Tibial nerve (tissue), 4 donors: ENCODE results near the gene TNK2. TPM values are rescaled to one million over a fixed set of nuclear protein-coding genes. Genes with fewer than 3 reads are reported as not detected.

Source experiments
- DNase-seq, 2 donors: peaks; one replicate each; pipeline ENCODE4 v3.0.0-alpha.2; 2019; ENCODE audit warnings: low spot score in 2 of 2
- H3K27ac ChIP-seq, 4 donors: fragments of 200-600 bp; sonication (generic) in 3 of 4; one replicate each; pipeline ENCODE4 v1.5.1; 2017 to 2019; ENCODE audit warnings: mild to moderate bottlenecking in 1 of 4
- H3K27me3 ChIP-seq, 2 donors: fragments of 200-600 bp; sonication (generic) in 1 of 2; one replicate each; pipeline versions ENCODE4 v1.5.1 to v1.6.0; 2017 to 2019
- H3K36me3 ChIP-seq, 3 donors: fragments of 200-600 bp; sonication (generic); one replicate each; pipeline ENCODE4 v1.5.1; 2018 to 2019
- H3K4me1 ChIP-seq, 4 donors: fragments of 200-600 bp; sonication (generic) in 3 of 4; one replicate each; pipeline ENCODE4 v1.5.1; 2017 to 2019
- H3K4me3 ChIP-seq, 4 donors: fragments of 200-600 bp; sonication (generic) in 3 of 4; one replicate each; pipeline ENCODE4 v1.5.1; 2017 to 2019; ENCODE audit warnings: mild to moderate bottlenecking in 1 of 4, moderate library complexity in 1 of 4
- H3K9me3 ChIP-seq, 4 donors: fragments of 200-600 bp; sonication (generic) in 3 of 4; one replicate each; pipeline ENCODE4 v1.5.1; 2017 to 2019
- CTCF ChIP-seq, 5 experiments: fragments of 200-600 bp in 3 of 5; fragments of 450-650 bp in 2 of 5; sonication (generic) in 3 of 5; IDR thresholded peaks; one replicate each; pipeline ENCODE4 v1.5.1; 2016 to 2019; ENCODE audit warnings: antibody characterized with exemption in 5 of 5, mild to moderate bottlenecking in 3 of 5, moderate library complexity in 2 of 5
- EP300 ChIP-seq, 2 donors: sonication (generic); formaldehyde crosslinking; IDR thresholded peaks; one replicate each; pipeline ENCODE4 v1.6.1; 2017; ENCODE audit warnings: antibody characterized with exemption in 2 of 2, mild to moderate bottlenecking in 1 of 2
- POLR2A ChIP-seq, 2 donors: fragments of 450-650 bp; IDR thresholded peaks; one replicate each; pipeline ENCODE4 v1.6.1; 2017; ENCODE audit warnings: antibody characterized with exemption in 2 of 2, mild to moderate bottlenecking in 2 of 2, moderate library complexity in 2 of 2
- WGBS, 2 donors: methylation state at CpG; one replicate each; pipeline ENCODE4 v1.1.5; 2018; 5-methylcytosine and 5-hydroxymethylcytosine counted together
- total RNA-seq, 4 donors: library from RNA; depleted of rRNA; stranded (reverse); fragments of >200 nt; gene quantifications; one replicate each; pipeline ENCODE4 v1.1.0, GENCODE V29; 2016

TNK2 gene
- total RNA-seq, 4 donors from 2014 or later, result 22.2 to 81.9 (median 34.0) TPM

- H3K36me3 ChIP-seq, result no peaks in the 10 kb centered on the region
Measured at GRCh38 chr3:195854628-195855294, 53.6 kb downstream of the TNK2 start.

GRCh38 chr3:195853996-195854395 lies 54.4 kb downstream of the TNK2 start:
- Histone ChIP-seq H3K36me3 (no peaks in the 10 kb centered on the region), H3K4me3 (no peak overlapping the region), H3K4me1 (peaks cover 0 to 6% (median 1%) of the 10 kb centered on the region in 4 donors), H3K27me3 (no peaks in the 10 kb centered on the region), H3K9me3 (no peaks in the 10 kb centered on the region), H3K27ac (no peak overlapping the region)
- TF ChIP-seq EP300 (IDR thresholded peaks at IDR 0.05) (no peak), CTCF (IDR thresholded peaks at IDR 0.05) (no peak), POLR2A (IDR thresholded peaks at IDR 0.05) (no peak)
- DNase-seq, result no peak
- WGBS, 2 donors, result 77 to 82% methylated on average over 14 of the region's 14 CpGs

More at GRCh38 chr3:195854628-195855294, 53.6 kb downstream of the TNK2 start:
- no peak for DNase-seq
- H3K27ac ChIP-seq, result no peak overlapping the region
- WGBS, 2 donors, result 75 to 81% methylated on average over 9 of the region's 9 CpGs
- H3K9me3 ChIP-seq, result no peaks in the 10 kb centered on the region
- peaks cover 0 to 14% (median 4%) of the 10 kb centered on the region in 4 donors for H3K4me1 ChIP-seq
- no peak for TF ChIP-seq POLR2A (IDR thresholded peaks at IDR 0.05)
- no peak for TF ChIP-seq CTCF (IDR thresholded peaks at IDR 0.05)
- no peak for TF ChIP-seq EP300 (IDR thresholded peaks at IDR 0.05)
- no peaks in the 10 kb centered on the region for H3K27me3 ChIP-seq
- no peak overlapping the region for H3K4me3 ChIP-seq

GRCh38 chr3:195853036-195853435 lies 55.3 kb downstream of the TNK2 start:
- H3K27me3 ChIP-seq, result no peaks in the 10 kb centered on the region
- H3K4me1 ChIP-seq, result peaks cover 0 to 5% (median 0%) of the 10 kb centered on the region in 4 donors
- H3K36me3 ChIP-seq, result no peaks in the 10 kb centered on the region
- WGBS, 2 donors, result 91% methylated on average over 20 of the region's 20 CpGs
- DNase-seq, result no peak
- no peak overlapping the region for H3K27ac ChIP-seq
- TF ChIP-seq POLR2A (IDR thresholded peaks at IDR 0.05), result no peak
- no peak for TF ChIP-seq CTCF (IDR thresholded peaks at IDR 0.05)
- TF ChIP-seq EP300 (IDR thresholded peaks at IDR 0.05), result no peak
- no peaks in the 10 kb centered on the region for H3K9me3 ChIP-seq
- H3K4me3 ChIP-seq, result no peak overlapping the region

- peak; percentile 90 to 98 for DNase-seq
- Histone ChIP-seq H3K27ac (no peak overlapping the region), H3K36me3 (no peaks in the 10 kb centered on the region), H3K4me3 (no peak overlapping the region), H3K27me3 (no peaks in the 10 kb centered on the region), H3K4me1 (peaks cover 0 to 5% (median 0%) of the 10 kb centered on the region in 4 donors), H3K9me3 (no peaks in the 10 kb centered on the region)
- WGBS, 2 donors, result 32 to 39% methylated on average over 31 of the region's 31 CpGs
- TF ChIP-seq EP300 (IDR thresholded peaks at IDR 0.05) (peak in 1 of 2 donors; percentile 57), CTCF (IDR thresholded peaks at IDR 0.05) (peak; percentile 99 to 100 (median 99)), POLR2A (IDR thresholded peaks at IDR 0.05) (no peak)
Measured at GRCh38 chr3:195850857-195851543, 57.4 kb downstream of the TNK2 start.
